ENCODE results near the gene CLPX.
"Not testable (repeated sequence)": the region's sequence is repeated elsewhere in the genome, so short reads cannot be mapped to it uniquely, and the experiment has no call there.

CLPX gene

GRCh38 chr15:65163041-65163440, 22.1 kb downstream of the CLPX start:
- Histone ChIP-seq H3K27me3 (ENCODE audit: insufficient read depth, low read length) (no peaks in the 10 kb centered on the region), H3K27ac (ENCODE audit: low read length) (no peak overlapping the region), H3K9me3 (ENCODE audit: insufficient read depth, low read depth, low read length) (no peaks in the 10 kb centered on the region), H3K4me3 (ENCODE audit: low read length) (no peak overlapping the region), H3K9ac (ENCODE audit: low read depth, low read length) (no peak overlapping the region), H3K36me3 (ENCODE audit: insufficient read depth, low read depth, low read length) (peaks cover 60% of the 10 kb centered on the region), H3K4me1 (ENCODE audit: insufficient read depth, low read length) (no peaks in the 10 kb centered on the region)

GRCh38 chr15:65156692-65157091, 28.4 kb downstream of the CLPX start:
- Histone ChIP-seq H3K27ac (ENCODE audit: low read length) (no peak overlapping the region), H3K4me3 (ENCODE audit: low read length) (no peak overlapping the region), H3K36me3 (ENCODE audit: insufficient read depth, low read depth, low read length) (peaks cover 77% of the 10 kb centered on the region), H3K4me1 (ENCODE audit: insufficient read depth, low read length) (no peaks in the 10 kb centered on the region), H3K9ac (ENCODE audit: low read depth, low read length) (no peak overlapping the region), H3K9me3 (ENCODE audit: insufficient read depth, low read depth, low read length) (no peaks in the 10 kb centered on the region), H3K27me3 (ENCODE audit: insufficient read depth, low read length) (no peaks in the 10 kb centered on the region)

- Histone ChIP-seq H3K36me3 (ENCODE audit: insufficient read depth, low read depth, low read length) (peaks cover 89% of the 10 kb centered on the region), H3K9ac (ENCODE audit: low read depth, low read length) (no peak overlapping the region), H3K4me3 (ENCODE audit: low read length) (no peak overlapping the region), H3K27ac (ENCODE audit: low read length) (no peak overlapping the region), H3K9me3 (ENCODE audit: insufficient read depth, low read depth, low read length) (no peaks in the 10 kb centered on the region), H3K4me1 (ENCODE audit: insufficient read depth, low read length) (no peaks in the 10 kb centered on the region), H3K27me3 (ENCODE audit: insufficient read depth, low read length) (no peaks in the 10 kb centered on the region)
Observed at GRCh38 chr15:65154720-65155119, 30.4 kb downstream of the CLPX start.

GRCh38 chr15:65147902-65148301, 37.2 kb downstream of the CLPX start:
- Histone ChIP-seq H3K9ac (ENCODE audit: low read depth, low read length) (no peak overlapping the region), H3K4me3 (ENCODE audit: low read length) (no peak overlapping the region), H3K9me3 (ENCODE audit: insufficient read depth, low read depth, low read length) (no peaks in the 10 kb centered on the region), H3K4me1 (ENCODE audit: insufficient read depth, low read length) (no peaks in the 10 kb centered on the region), H3K27ac (ENCODE audit: low read length) (no peak overlapping the region), H3K27me3 (ENCODE audit: insufficient read depth, low read length) (no peaks in the 10 kb centered on the region), H3K36me3 (ENCODE audit: insufficient read depth, low read depth, low read length) (peaks cover 39% of the 10 kb centered on the region)

GRCh38 chr15:65146438-65146837, 38.7 kb downstream of the CLPX start:
- Histone ChIP-seq H3K4me3 (ENCODE audit: low read length) (no peak overlapping the region), H3K9me3 (ENCODE audit: insufficient read depth, low read depth, low read length) (no peaks in the 10 kb centered on the region), H3K27ac (ENCODE audit: low read length) (no peak overlapping the region), H3K4me1 (ENCODE audit: insufficient read depth, low read length) (no peaks in the 10 kb centered on the region), H3K27me3 (ENCODE audit: insufficient read depth, low read length) (no peaks in the 10 kb centered on the region), H3K9ac (ENCODE audit: low read depth, low read length) (no peak overlapping the region), H3K36me3 (ENCODE audit: insufficient read depth, low read depth, low read length) (peaks cover 29% of the 10 kb centered on the region)

GRCh38 chr15:65138631-65139030, 46.5 kb downstream of the CLPX start:
- not testable (repeated sequence) for H3K4me1 ChIP-seq (ENCODE audit: insufficient read depth, low read length); H3K27me3 ChIP-seq (ENCODE audit: insufficient read depth, low read length); H3K36me3 ChIP-seq (ENCODE audit: insufficient read depth, low read depth, low read length); H3K27ac ChIP-seq (ENCODE audit: low read length); H3K9ac ChIP-seq (ENCODE audit: low read depth, low read length); H3K4me3 ChIP-seq (ENCODE audit: low read length)
- peaks cover 26% of the 10 kb centered on the region for H3K9me3 ChIP-seq (ENCODE audit: insufficient read depth, low read depth, low read length)

GRCh38 chr15:65137893-65138292, 47.2 kb downstream of the CLPX start:
- not testable (repeated sequence) for H3K4me3 ChIP-seq (ENCODE audit: low read length); H3K27ac ChIP-seq (ENCODE audit: low read length); H3K27me3 ChIP-seq (ENCODE audit: insufficient read depth, low read length); H3K9ac ChIP-seq (ENCODE audit: low read depth, low read length); H3K36me3 ChIP-seq (ENCODE audit: insufficient read depth, low read depth, low read length); H3K4me1 ChIP-seq (ENCODE audit: insufficient read depth, low read length)
- peaks cover 26% of the 10 kb centered on the region for H3K9me3 ChIP-seq (ENCODE audit: insufficient read depth, low read depth, low read length)

- H3K27ac ChIP-seq (ENCODE audit: low read length); H3K27me3 ChIP-seq (ENCODE audit: insufficient read depth, low read length); H3K9ac ChIP-seq (ENCODE audit: low read depth, low read length); H3K4me3 ChIP-seq (ENCODE audit: low read length); H3K4me1 ChIP-seq (ENCODE audit: insufficient read depth, low read length); H3K36me3 ChIP-seq (ENCODE audit: insufficient read depth, low read depth, low read length): not testable (repeated sequence)
- H3K9me3 ChIP-seq (ENCODE audit: insufficient read depth, low read depth, low read length): peaks cover 26% of the 10 kb centered on the region
Observed at GRCh38 chr15:65137089-65137488, 48.1 kb downstream of the CLPX start.

GRCh38 chr15:65134538-65134937, 50.6 kb downstream of the CLPX start:
- Histone ChIP-seq H3K4me3 (ENCODE audit: low read length) (peak overlapping the region; percentile 84; the same call in 1 of the 2 replicates), H3K9ac (ENCODE audit: low read depth, low read length) (no peak overlapping the region), H3K27ac (ENCODE audit: low read length) (no peak overlapping the region), H3K4me1 (ENCODE audit: insufficient read depth, low read length) (no peaks in the 10 kb centered on the region), H3K27me3 (ENCODE audit: insufficient read depth, low read length) (no peaks in the 10 kb centered on the region), H3K9me3 (ENCODE audit: insufficient read depth, low read depth, low read length) (peaks cover 25% of the 10 kb centered on the region), H3K36me3 (ENCODE audit: insufficient read depth, low read depth, low read length) (peaks cover 2% of the 10 kb centered on the region)

- H3K4me1 ChIP-seq (ENCODE audit: insufficient read depth, low read length): no peaks in the 10 kb centered on the region
- peak within 1 kb of the TSS; percentile 81 for H3K9ac ChIP-seq (ENCODE audit: low read depth, low read length)
- H3K27me3 ChIP-seq (ENCODE audit: insufficient read depth, low read length): no peaks in the 10 kb centered on the region
- H3K27ac ChIP-seq (ENCODE audit: low read length): no peak within 1 kb of the TSS
- H3K9me3 ChIP-seq (ENCODE audit: insufficient read depth, low read depth, low read length): peaks cover 18% of the 10 kb centered on the region
- peak within 1 kb of the TSS; percentile 84 for H3K4me3 ChIP-seq (ENCODE audit: low read length)
- peaks cover 11% of the 10 kb centered on the region for H3K36me3 ChIP-seq (ENCODE audit: insufficient read depth, low read depth, low read length)
Observed at GRCh38 chr15:65133548-65134200, 51.5 kb downstream of the CLPX start, which contains the start of gene PDCD7. Gene PDCD7 (minus strand): TSS chr15:65133808. CDS start chr15:65133781, 27 bp downstream.

GRCh38 chr15:65132878-65133547, 52.1 kb downstream of the CLPX start:
- Histone ChIP-seq H3K9me3 (ENCODE audit: insufficient read depth, low read depth, low read length) (peaks cover 18% of the 10 kb centered on the region), H3K9ac (ENCODE audit: low read depth, low read length) (peak overlapping the region; percentile 81; the same call in 1 of the 2 replicates), H3K27me3 (ENCODE audit: insufficient read depth, low read length) (no peaks in the 10 kb centered on the region), H3K27ac (ENCODE audit: low read length) (no peak overlapping the region), H3K4me3 (ENCODE audit: low read length) (peak overlapping the region; percentile 84), H3K4me1 (ENCODE audit: insufficient read depth, low read length) (no peaks in the 10 kb centered on the region), H3K36me3 (ENCODE audit: insufficient read depth, low read depth, low read length) (peaks cover 17% of the 10 kb centered on the region)

GRCh38 chr15:65130941-65131340, 54.2 kb downstream of the CLPX start:
- Histone ChIP-seq H3K9ac (ENCODE audit: low read depth, low read length) (no peak overlapping the region), H3K4me1 (ENCODE audit: insufficient read depth, low read length) (no peaks in the 10 kb centered on the region), H3K36me3 (ENCODE audit: insufficient read depth, low read depth, low read length) (peaks cover 35% of the 10 kb centered on the region), H3K4me3 (ENCODE audit: low read length) (no peak overlapping the region), H3K27ac (ENCODE audit: low read length) (no peak overlapping the region), H3K27me3 (ENCODE audit: insufficient read depth, low read length) (no peaks in the 10 kb centered on the region), H3K9me3 (ENCODE audit: insufficient read depth, low read depth, low read length) (no peaks in the 10 kb centered on the region)

Measured in iPS-20b (cell line).